Measurements from ENCODE around the gene TOP3B. TPM values are rescaled to one million over a fixed set of nuclear protein-coding genes. Genes with fewer than 3 reads are reported as not detected.

TOP3B gene
- total RNA-seq, 2 experiments from 2014 or later = 33.6 to 34.0 TPM

DNA sequence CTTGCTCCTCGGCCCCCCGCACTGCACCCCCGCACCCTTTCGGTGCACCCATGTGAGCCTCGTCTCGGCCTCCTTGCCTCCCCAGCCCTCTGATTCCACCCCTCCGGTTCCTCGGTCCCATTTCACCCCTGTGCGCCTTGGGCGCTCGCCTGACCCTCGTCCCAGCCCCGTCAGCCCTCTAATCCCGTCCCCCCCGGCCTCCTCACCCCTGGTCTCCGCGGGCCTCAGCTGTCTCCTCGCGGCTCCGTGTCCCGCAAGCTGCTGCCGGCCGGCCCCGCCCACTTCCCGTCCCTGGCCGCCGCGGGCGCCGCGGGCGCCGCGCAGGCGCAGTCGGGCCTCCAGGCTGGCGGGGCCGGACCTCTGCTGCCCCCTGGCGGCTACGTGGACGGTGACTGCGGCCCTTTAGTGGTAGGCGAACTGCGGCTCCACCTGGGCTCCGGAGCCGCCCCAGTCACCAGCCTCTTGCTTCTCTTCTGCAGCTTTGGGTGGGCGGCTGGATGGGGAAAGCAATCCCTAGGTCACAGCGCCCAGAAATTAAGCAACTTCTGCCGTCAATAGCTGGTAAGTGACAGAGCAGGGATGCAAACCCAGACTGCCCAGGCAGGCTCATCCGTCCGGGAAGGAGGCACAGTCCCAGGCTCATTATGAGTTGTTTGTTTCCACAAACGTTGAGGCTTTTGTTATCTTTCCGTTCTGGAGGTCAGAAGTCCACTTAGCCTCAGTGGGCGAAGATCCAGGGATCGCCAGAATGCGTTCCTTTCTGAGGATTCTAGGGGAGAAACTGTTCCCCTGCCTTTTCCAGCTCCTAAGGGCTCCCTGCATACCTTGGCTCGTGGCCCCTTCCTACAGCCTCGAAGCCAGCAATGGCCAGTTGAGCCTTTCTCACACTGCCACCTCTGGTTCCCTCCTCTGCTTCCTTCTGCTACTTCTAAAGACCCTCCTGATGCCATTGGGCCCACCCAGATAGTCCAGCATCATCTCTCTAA is 29.7 kb downstream of the TOP3B start, which contains the start of gene PPM1F:
TSS of gene PPM1F (minus strand) at position 263 of the 986 bp plus-strand sequence. CDS start 6,800 bp downstream, outside the sequence.
- TF ChIP-seq, protein P1, sequence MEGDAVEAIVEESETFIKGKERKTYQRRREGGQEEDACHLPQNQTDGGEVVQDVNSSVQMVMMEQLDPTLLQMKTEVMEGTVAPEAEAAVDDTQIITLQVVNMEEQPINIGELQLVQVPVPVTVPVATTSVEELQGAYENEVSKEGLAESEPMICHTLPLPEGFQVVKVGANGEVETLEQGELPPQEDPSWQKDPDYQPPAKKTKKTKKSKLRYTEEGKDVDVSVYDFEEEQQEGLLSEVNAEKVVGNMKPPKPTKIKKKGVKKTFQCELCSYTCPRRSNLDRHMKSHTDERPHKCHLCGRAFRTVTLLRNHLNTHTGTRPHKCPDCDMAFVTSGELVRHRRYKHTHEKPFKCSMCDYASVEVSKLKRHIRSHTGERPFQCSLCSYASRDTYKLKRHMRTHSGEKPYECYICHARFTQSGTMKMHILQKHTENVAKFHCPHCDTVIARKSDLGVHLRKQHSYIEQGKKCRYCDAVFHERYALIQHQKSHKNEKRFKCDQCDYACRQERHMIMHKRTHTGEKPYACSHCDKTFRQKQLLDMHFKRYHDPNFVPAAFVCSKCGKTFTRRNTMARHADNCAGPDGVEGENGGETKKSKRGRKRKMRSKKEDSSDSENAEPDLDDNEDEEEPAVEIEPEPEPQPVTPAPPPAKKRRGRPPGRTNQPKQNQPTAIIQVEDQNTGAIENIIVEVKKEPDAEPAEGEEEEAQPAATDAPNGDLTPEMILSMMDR (IDR thresholded peaks at IDR 0.05) = peak; percentile 78
- intact Hi-C loops (cut with micrococcal nuclease) = loop anchor here (2.0 to 5.0 kb wide), 2 partner anchors 240 to 296 kb away; no protein-coding TSS in a partner anchor
- Mint-ChIP-seq H3K4me1 (ENCODE audit: low read depth) (peaks cover 13% of the 10 kb centered on the region), H3K9me3 (no peaks in the 10 kb centered on the region), H3K4me3 (peak within 1 kb of the TSS; percentile 84), H3K27me3 (no peaks in the 10 kb centered on the region), H3K27ac (peak within 1 kb of the TSS; percentile 75), H3K36me3 (ENCODE audit: low read depth) (peaks cover 3% of the 10 kb centered on the region)
- ChIA-PET POLR2A (interaction anchor here (0.8 to 2.0 kb wide), 5 partner anchors 8 to 37 kb away, joined by 3 to 10 read pairs (median 3); no protein-coding TSS in a partner anchor), CTCF (interaction anchor here (0.6 to 6.5 kb wide), 34 partner anchors 9 to 337 kb away, joined by 3 to 126 read pairs (median 4); partner anchors contain the start of genes SDF2L1, TOP3B and YPEL1)
- DNase-seq (peak; percentile 89), ATAC-seq (peak; percentile 90)

DNA sequence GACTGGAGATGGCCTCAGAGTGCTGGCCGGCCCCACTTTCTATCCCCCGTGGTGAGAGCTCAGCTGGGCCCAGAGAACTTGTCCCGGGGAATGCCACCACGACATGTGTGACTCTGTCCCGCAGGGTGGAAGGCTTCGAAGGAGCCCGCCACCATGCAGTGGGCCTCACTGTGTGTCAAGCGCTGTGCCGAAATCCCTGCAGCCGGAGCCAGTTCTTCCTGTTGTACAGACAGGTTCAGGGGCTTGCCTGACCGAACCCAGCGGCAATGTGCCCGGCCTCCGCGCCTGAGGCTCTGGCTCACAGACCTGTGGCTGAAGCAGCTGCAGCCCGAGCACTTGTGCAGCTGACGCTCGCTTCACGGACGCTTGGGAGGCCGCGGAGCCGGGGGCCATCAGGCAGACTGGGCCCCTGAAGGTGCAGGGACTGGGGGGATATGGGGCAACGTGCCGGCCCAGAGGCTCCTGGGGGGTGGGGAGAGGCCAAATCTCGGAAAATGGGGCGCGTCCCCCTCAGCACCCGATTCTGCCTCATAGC is 30.6 kb downstream of the TOP3B start:
- no peaks in the 10 kb centered on the region for H3K9me3 Mint-ChIP-seq
- DNase-seq (peak; percentile 46), ATAC-seq (peak; percentile 26)
- peaks cover 13% of the 10 kb centered on the region for H3K4me1 Mint-ChIP-seq (ENCODE audit: low read depth)
- ChIA-PET POLR2A (interaction anchor here (0.6 to 2.0 kb wide), 3 partner anchors 10 to 16 kb away, joined by 3 to 10 read pairs (median 5); no protein-coding TSS in a partner anchor), CTCF (interaction anchor here (0.6 to 6.5 kb wide), 33 partner anchors 8 to 336 kb away, joined by 3 to 126 read pairs (median 4); partner anchors contain the start of genes SDF2L1, TOP3B and YPEL1)
- intact Hi-C loops (cut with micrococcal nuclease) = loop anchor here (2.0 to 5.0 kb wide), 2 partner anchors 239 to 295 kb away; no protein-coding TSS in a partner anchor
- no peaks in the 10 kb centered on the region for H3K27me3 Mint-ChIP-seq
- H3K27ac Mint-ChIP-seq = peak overlapping the region; percentile 36
- TF ChIP-seq, protein P1 (IDR thresholded peaks at IDR 0.05) = no peak
- H3K4me3 Mint-ChIP-seq = peak overlapping the region; percentile 84
- H3K36me3 Mint-ChIP-seq (ENCODE audit: low read depth) = peaks cover 3% of the 10 kb centered on the region

DNA sequence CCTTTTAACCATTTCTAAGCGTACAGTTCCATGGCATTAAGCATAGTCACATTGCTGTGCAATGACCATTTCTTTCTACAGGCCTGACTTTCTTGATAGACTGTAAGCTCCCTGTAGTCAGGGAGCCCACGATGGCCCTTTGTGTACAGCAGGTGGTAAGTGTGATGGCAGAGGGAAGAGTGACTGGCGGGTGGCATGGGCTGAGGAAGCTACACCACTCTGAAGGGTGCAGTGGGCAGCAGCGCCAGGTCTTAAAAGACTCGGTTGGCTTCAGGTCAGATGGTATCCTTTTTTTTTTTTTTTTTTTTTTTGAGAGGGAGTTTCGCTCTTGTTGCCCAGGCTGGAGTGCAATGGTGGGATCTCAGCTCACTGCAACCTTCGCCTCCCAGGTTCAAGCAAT is 31.5 kb downstream of the TOP3B start:
- H3K36me3 Mint-ChIP-seq (ENCODE audit: low read depth) = peaks cover 3% of the 10 kb centered on the region
- H3K4me3 Mint-ChIP-seq = peak overlapping the region; percentile 54
- no peaks in the 10 kb centered on the region for H3K27me3 Mint-ChIP-seq
- TF ChIP-seq, protein P1 (IDR thresholded peaks at IDR 0.05) = no peak
- no peaks in the 10 kb centered on the region for H3K9me3 Mint-ChIP-seq
- ATAC-seq = no peak
- intact Hi-C loops (cut with micrococcal nuclease) = loop anchor here (5.0 kb wide), 1 partner anchor 294 kb away; no protein-coding TSS in a partner anchor
- no peak for DNase-seq
- ChIA-PET CTCF (interaction anchor here (2.5 to 6.5 kb wide), 2 partner anchors 13 to 31 kb away, joined by 13 to 126 read pairs; partner anchors contain the start of gene TOP3B), POLR2A (interaction anchor here (2.0 to 2.4 kb wide), 2 partner anchors 15 to 31 kb away, joined by 5 read pairs; partner anchors contain the start of gene TOP3B)
- no peak overlapping the region for H3K27ac Mint-ChIP-seq
- H3K4me1 Mint-ChIP-seq (ENCODE audit: low read depth) = peaks cover 13% of the 10 kb centered on the region

DNA sequence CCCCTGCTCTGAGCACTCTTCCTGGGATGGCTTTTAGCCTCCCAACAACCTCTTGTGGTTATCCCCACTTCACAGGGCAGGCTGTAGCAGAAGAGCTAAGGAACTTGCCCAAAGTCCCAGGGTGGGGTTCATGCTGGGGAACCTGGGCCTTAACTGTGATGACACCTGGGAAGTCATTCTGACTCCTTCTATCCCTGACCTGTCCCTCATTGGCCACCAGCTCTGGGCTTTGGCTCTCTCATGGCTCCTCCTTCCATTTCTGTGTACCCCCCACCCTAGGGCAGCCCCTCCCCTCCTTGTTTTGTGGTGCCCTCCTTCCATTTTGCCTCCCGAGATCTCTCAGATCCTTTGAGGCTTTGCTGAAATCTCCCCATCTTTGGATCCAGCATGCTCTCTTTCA is 32.6 kb downstream of the TOP3B start:
- intact Hi-C loops (cut with micrococcal nuclease) = loop anchor here (5.0 to 10.0 kb wide), 2 partner anchors 215 to 293 kb away; partner anchors contain the start of gene YPEL1
- POLR2A ChIA-PET = interaction anchor here (0.6 to 2.4 kb wide), 2 partner anchors 32 to 382 kb away, joined by 3 to 5 read pairs; partner anchors contain the start of gene TOP3B
- TF ChIP-seq, protein P1 (IDR thresholded peaks at IDR 0.05) = no peak
- Mint-ChIP-seq H3K36me3 (ENCODE audit: low read depth) (peaks cover 3% of the 10 kb centered on the region), H3K4me1 (ENCODE audit: low read depth) (peaks cover 13% of the 10 kb centered on the region), H3K27me3 (no peaks in the 10 kb centered on the region), H3K9me3 (no peaks in the 10 kb centered on the region), H3K4me3 (no peak overlapping the region), H3K27ac (no peak overlapping the region)
- CTCF ChIA-PET = interaction anchor here (6.5 kb wide), 1 partner anchor 12 kb away, joined by 126 read pairs; no protein-coding TSS in a partner anchor
- DNase-seq = no peak
- no peak for ATAC-seq
